Glutamatergic neuron (in vitro differentiated cells): ENCODE data around the gene DDX46. TPM values are rescaled to one million over a fixed set of nuclear protein-coding genes. Genes with fewer than 3 reads are reported as not detected.
"Not testable (repeated sequence)": the region's sequence is repeated elsewhere in the genome, so short reads cannot be mapped to it uniquely, and the experiment has no call there.

Experiments used
- DNase-seq: peaks from one replicate; pipeline ENCODE4 v3.0.0; 2022
- H3K27ac Mint-ChIP-seq: one replicate; pipeline ENCODE4 v1.8.0; 2020; ENCODE audit warnings: mild to moderate bottlenecking, mixed read lengths, inconsistent platforms; ENCODE audit not compliant: unreplicated experiment
- H3K27me3 Mint-ChIP-seq: one replicate; pipeline ENCODE4 v1.8.0; 2020; ENCODE audit warnings: mild to moderate bottlenecking, moderate library complexity, mixed read lengths, inconsistent platforms; ENCODE audit not compliant: unreplicated experiment
- H3K36me3 Mint-ChIP-seq: one replicate; pipeline ENCODE4 v1.8.0; 2020; ENCODE audit warnings: mild to moderate bottlenecking, mixed read lengths, inconsistent platforms; ENCODE audit not compliant: unreplicated experiment
- H3K4me1 Mint-ChIP-seq: one replicate; pipeline ENCODE4 v1.8.0; 2020; ENCODE audit warnings: mild to moderate bottlenecking, low read depth, mixed read lengths, inconsistent platforms; ENCODE audit not compliant: unreplicated experiment
- H3K4me3 Mint-ChIP-seq: one replicate; pipeline ENCODE4 v1.8.0; 2020; ENCODE audit warnings: mild to moderate bottlenecking, mixed read lengths, inconsistent platforms; ENCODE audit not compliant: unreplicated experiment
- H3K9me3 Mint-ChIP-seq: one replicate; pipeline ENCODE4 v1.8.0; 2020; ENCODE audit warnings: mild to moderate bottlenecking, moderate library complexity, mixed read lengths, inconsistent platforms; ENCODE audit not compliant: unreplicated experiment
- CTCF ChIP-seq: fragments of 200-600 bp; sonication (generic); IDR thresholded peaks from one replicate; pipeline ENCODE4 v1.5.0; 2021; ENCODE audit not compliant: partially characterized antibody, unreplicated experiment
- total RNA-seq: library from RNA; stranded (reverse); fragmentation: NEBNext Ultra II Directional; extraction: Animal tissue kit (Norgen Biotek cat#: 25700); gene quantifications from one replicate; pipeline ENCODE4 v1.2.1, GENCODE V29; 2021; ENCODE audit not compliant: unreplicated experiment

DDX46 gene
- total RNA-seq, 1 donor from 2014 or later, result 53.3 TPM

DNA sequence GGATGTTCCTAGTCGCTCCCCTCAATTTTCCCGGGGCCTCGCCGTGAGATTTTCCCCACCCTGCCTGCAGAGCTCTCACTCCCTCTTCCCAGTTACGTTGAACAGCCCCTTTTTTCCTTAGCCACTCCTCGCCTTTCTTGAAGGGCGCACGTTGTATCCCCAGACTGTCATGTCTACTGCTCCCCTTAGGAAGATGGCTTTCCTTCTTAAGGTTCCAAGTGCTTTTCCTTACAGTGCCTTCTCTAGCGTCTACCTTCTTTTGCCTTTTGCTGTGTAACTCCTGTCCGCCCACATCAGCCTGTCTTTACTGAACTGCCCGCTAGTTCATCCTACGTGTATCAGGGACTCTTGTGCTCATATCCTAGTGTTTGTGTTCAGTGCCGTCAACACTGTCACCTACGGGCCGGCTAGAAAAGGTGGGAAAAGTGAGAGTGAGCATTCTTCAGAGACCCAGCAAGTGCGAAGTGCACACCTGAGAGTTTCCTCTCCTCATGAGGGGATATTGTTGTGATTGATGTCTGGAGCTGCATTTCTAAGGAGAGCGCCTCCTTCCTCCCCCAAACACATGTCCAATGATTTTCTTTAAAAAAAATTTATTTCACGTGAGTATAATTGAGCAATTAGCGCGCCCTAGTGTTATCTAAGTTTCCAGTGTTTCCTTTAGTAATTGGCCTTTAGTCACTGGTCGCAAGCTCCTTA, 19.5 kb upstream of the DDX46 start:
- peak; percentile 17 for DNase-seq
- Mint-ChIP-seq H3K4me1 (peaks cover 7% of the 10 kb centered on the region), H3K4me3 (peak overlapping the region; percentile 100), H3K27me3 (peaks cover 4% of the 10 kb centered on the region), H3K27ac (peak overlapping the region; percentile 94), H3K9me3 (peaks cover 3% of the 10 kb centered on the region), H3K36me3 (no peaks in the 10 kb centered on the region)
- TF ChIP-seq CTCF, result no peak

GRCh38 chr5:134741052-134741451, 17.5 kb upstream of the DDX46 start:
- peaks cover 7% of the 10 kb centered on the region for H3K4me1 Mint-ChIP-seq
- H3K9me3 Mint-ChIP-seq, result peaks cover 3% of the 10 kb centered on the region
- no peak overlapping the region for H3K27ac Mint-ChIP-seq
- no peak for TF ChIP-seq CTCF
- DNase-seq, result no peak
- no peaks in the 10 kb centered on the region for H3K36me3 Mint-ChIP-seq
- H3K27me3 Mint-ChIP-seq, result peaks cover 4% of the 10 kb centered on the region
- no peak overlapping the region for H3K4me3 Mint-ChIP-seq

GRCh38 chr5:134742134-134742533, 16.4 kb upstream of the DDX46 start:
- DNase-seq, result no peak
- Mint-ChIP-seq H3K4me1 (peaks cover 7% of the 10 kb centered on the region), H3K36me3 (no peaks in the 10 kb centered on the region), H3K27me3 (peaks cover 4% of the 10 kb centered on the region), H3K4me3 (no peak overlapping the region), H3K9me3 (peaks cover 3% of the 10 kb centered on the region), H3K27ac (no peak overlapping the region)
- no peak for TF ChIP-seq CTCF

- Mint-ChIP-seq H3K27me3 (no peaks in the 10 kb centered on the region), H3K36me3 (no peaks in the 10 kb centered on the region), H3K27ac (no peak overlapping the region), H3K4me1 (no peaks in the 10 kb centered on the region), H3K4me3 (no peak overlapping the region), H3K9me3 (no peaks in the 10 kb centered on the region)
- DNase-seq, result no peak
- TF ChIP-seq CTCF, result no peak
These were observed 9.2 kb upstream of the DDX46 start for GRCh38 chr5:134749415-134749814.

GRCh38 chr5:134758176-134758503, 439 bp upstream of the DDX46 start:
- H3K4me3 Mint-ChIP-seq, result peak overlapping the region; percentile 99
- TF ChIP-seq CTCF, result no peak
- no peaks in the 10 kb centered on the region for H3K36me3 Mint-ChIP-seq
- peaks cover 10% of the 10 kb centered on the region for H3K4me1 Mint-ChIP-seq
- H3K27me3 Mint-ChIP-seq, result no peaks in the 10 kb centered on the region
- DNase-seq, result no peak
- H3K9me3 Mint-ChIP-seq, result no peaks in the 10 kb centered on the region
- peak overlapping the region; percentile 69 for H3K27ac Mint-ChIP-seq

- not testable (repeated sequence) for H3K4me3 Mint-ChIP-seq, H3K9me3 Mint-ChIP-seq, H3K36me3 Mint-ChIP-seq, H3K27me3 Mint-ChIP-seq, DNase-seq, H3K27ac Mint-ChIP-seq, H3K4me1 Mint-ChIP-seq
These were observed 9.1 kb downstream of the DDX46 start for GRCh38 chr5:134767528-134768291.
